H7 (cell line): ENCODE data around the gene SCN9A. TPM values are rescaled to one million over a fixed set of nuclear protein-coding genes. Genes with fewer than 3 reads are reported as not detected.
"Not testable (repeated sequence)": the region's sequence is repeated elsewhere in the genome, so short reads cannot be mapped to it uniquely, and the experiment has no call there.

Source experiments
- DNase-seq: peaks from one replicate; pipeline ENCODE4 v3.0.0; 2012
- H3K27me3 ChIP-seq: 2 replicates; pipeline ENCODE4 v1.6.0; 2011; ENCODE audit warnings: mild to moderate bottlenecking, low read length; ENCODE audit not compliant: control insufficient read depth, insufficient read depth
- H3K36me3 ChIP-seq: replicated peaks from 2 replicates; pipeline ENCODE4 v1.5.1; 2011; ENCODE audit warnings: low read length; ENCODE audit not compliant: control insufficient read depth, insufficient read depth
- H3K4me3 ChIP-seq: 2 replicates; pipeline ENCODE4 v1.5.1; 2011; ENCODE audit warnings: low read depth, mild to moderate bottlenecking, control low read depth, low read length, moderate library complexity; ENCODE audit not compliant: insufficient read depth
- total RNA-seq: library from RNA; depleted of rRNA; stranded (reverse); fragments of >200 nt; shearing (Covaris generic); gene quantifications from 2 replicates; pipeline ENCODE4 v1.2.3, GENCODE V29; 2014

Gene SCN9A
- total RNA-seq, 1 experiment from 2014 or later, result 0.90 TPM

DNA sequence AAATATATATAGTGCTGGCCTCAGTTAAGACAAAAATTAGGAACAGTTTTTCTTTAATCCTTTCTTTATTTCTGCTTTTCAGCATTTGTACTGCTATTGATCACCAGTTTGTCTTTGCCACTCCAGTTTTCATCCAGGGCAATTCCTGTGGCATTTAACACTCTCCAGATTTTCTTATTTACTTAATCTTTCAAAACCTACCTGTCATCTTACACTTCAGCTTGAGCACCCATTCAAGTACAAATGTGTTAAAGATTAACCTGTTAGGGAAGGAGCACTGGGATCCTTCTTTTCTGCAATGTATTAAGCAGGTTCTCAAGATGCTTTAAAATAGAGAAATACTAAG, 146.1 kb downstream of the SCN9A start:
- no peak overlapping the region for H3K4me3 ChIP-seq
- H3K27me3 ChIP-seq, result no peaks in the 10 kb centered on the region
- DNase-seq, result no peak
- no peaks in the 10 kb centered on the region for H3K36me3 ChIP-seq

DNA sequence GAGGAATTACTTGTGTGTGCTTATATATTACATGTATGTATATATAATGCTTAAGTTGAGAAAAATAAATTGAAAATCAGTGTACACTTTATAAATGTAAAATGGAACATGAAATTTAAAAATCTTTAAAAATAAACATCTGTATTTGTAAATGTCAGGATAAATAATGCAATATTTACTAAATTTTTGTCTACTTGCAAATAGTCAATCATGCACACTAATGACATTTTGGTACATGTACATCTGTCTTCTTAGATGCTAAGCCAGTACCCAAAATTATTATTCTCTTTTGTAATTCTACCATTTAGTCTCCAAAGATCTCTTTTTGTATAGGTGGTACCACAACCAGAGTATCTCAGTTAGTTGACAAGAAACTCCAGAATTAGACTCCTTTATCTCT, 151.5 kb downstream of the SCN9A start:
- no peak for DNase-seq
- no peak overlapping the region for H3K4me3 ChIP-seq
- H3K27me3 ChIP-seq, result no peaks in the 10 kb centered on the region
- no peaks in the 10 kb centered on the region for H3K36me3 ChIP-seq

DNA sequence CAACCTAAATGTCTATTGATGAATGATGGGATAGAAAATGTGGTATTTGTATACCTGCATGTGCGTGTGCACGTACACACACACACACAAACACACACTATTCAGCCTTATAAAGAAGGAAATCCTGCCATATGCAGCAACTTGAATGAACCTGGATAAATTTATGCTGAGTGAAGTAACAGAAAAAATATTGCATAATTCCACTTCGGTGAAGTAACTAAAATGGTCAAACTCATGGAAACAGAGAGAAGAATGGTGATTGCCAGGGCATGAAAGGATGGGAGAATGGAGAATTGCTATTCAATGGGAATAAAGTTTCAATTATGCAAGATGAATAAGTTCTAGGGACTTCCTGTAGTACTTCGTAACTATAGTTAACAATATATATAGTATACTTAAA, 152.4 kb downstream of the SCN9A start:
- Histone ChIP-seq H3K27me3 (no peaks in the 10 kb centered on the region), H3K4me3 (no peak overlapping the region), H3K36me3 (no peaks in the 10 kb centered on the region)
- no peak for DNase-seq

DNA sequence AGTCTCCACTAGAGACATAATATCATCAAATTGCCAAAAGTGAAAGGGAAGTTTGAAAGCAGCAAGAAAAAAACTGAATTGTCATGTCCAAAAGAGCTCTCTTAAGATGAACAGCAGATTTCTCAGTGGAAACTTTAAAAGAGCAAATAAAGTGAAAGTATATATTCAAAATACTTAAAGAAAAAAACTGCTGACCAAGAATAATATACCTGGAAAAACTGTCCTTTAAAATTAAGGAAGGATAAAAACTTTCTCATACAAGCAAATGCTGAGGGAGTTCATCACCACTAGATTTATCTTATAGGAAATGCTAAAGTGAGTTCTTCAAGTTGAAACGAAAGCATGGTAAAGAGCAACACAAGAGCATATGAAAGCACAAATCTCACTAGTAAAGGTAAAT, 164.7 kb downstream of the SCN9A start:
- Histone ChIP-seq H3K4me3 (no peak overlapping the region), H3K36me3 (no peaks in the 10 kb centered on the region), H3K27me3 (no peaks in the 10 kb centered on the region)
- DNase-seq, result no peak

DNA sequence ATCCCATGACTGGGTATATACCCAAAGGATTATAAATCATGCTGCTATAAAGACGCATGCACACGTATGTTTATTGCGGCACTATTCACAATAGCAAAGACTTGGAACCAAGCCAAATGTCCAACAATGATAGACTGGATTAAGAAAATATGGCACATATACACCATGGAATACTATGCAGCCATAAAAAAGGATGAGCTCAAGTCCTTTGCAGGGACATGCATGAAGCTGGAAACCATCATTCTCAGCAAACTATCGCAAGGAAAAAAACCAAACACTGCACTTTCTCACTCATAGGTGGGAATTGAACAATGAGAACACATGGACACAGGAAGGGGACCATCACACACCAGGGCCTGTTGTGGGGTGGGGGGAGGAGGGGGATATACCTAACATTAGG, 165.8 kb downstream of the SCN9A start:
- not testable (repeated sequence) for H3K36me3 ChIP-seq, H3K27me3 ChIP-seq, H3K4me3 ChIP-seq, DNase-seq

DNA sequence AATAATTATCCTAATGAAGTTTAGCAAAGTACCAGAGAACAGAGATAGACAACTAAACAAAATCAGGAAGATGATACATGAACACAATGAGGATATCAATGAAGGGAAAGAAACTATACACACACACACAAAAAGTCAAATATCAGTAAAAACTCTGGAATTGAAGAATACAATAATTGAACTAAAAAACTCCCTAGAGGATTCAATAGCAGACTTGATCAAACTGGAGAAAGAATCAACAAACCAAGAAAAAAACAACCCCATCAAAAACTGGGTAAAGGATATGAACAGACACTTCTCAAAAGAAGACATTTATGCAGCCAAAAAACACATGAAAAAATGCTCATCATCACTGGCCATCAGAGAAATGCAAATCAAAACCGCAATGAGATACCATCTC, 166.4 kb downstream of the SCN9A start:
- H3K36me3 ChIP-seq, H3K27me3 ChIP-seq, DNase-seq: not testable (repeated sequence)

DNA sequence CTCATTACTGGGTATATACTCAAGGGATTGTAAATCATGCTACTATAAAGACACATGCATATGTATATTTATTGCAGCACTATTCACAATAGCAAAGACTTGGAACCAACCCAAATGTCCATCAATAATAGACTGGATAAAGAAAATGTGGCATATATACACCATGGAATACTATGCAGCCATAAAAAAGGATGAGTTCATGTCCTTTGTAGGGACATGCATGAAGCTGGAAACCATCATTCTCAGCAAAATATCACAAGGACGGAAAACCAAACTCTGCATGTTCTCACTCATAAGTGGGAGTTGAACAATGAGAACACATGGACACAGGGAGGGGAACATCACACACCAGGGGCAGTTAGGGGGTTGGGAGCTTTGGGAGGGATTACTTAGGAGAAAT, 169.6 kb downstream of the SCN9A start:
- not testable (repeated sequence) for H3K36me3 ChIP-seq, H3K27me3 ChIP-seq, H3K4me3 ChIP-seq, DNase-seq

More for the DNA sequence above, 166.4 kb downstream of the SCN9A start:
- H3K4me3 ChIP-seq, result not testable (repeated sequence)

DNA sequence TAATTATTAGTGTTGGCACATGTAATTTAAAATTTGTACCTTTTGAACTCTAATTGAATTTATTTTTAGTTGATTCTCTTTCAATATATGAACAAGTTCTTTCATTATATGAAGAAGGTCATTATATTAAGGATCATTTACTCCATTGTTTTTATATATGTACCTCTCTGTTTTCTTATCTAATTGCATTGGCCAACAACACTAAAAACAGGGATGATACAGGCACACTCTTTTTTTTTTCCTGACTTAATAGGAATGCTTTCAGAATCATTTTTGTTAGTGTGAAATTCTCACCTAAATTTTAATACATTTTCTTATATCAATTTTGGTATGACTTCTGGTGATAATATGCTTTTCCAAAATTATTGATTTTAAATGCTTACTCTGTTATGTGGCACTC, 173.0 kb downstream of the SCN9A start:
- H3K27me3 ChIP-seq, result no peaks in the 10 kb centered on the region
- H3K36me3 ChIP-seq, result no peaks in the 10 kb centered on the region
- no peak overlapping the region for H3K4me3 ChIP-seq
- no peak for DNase-seq

DNA sequence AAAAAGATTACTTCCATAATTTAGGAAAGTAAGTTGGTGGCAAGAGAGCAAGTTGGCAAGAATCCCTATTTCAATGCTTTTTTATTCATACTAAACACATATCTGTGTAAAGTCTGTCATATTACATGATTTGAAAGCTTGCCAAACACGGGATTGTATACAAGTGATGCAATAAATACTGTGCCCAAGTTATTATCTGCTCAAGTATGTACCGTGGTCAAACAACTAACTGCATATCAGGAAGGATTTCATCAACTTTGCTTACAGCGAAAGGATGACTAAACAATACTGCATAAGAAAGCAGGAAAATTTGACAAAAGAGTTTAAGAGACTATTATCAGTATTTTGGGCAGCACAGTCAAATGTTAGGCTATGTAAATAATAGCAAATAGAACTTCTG, 178.3 kb downstream of the SCN9A start:
- no peak for DNase-seq
- no peaks in the 10 kb centered on the region for H3K36me3 ChIP-seq

DNA sequence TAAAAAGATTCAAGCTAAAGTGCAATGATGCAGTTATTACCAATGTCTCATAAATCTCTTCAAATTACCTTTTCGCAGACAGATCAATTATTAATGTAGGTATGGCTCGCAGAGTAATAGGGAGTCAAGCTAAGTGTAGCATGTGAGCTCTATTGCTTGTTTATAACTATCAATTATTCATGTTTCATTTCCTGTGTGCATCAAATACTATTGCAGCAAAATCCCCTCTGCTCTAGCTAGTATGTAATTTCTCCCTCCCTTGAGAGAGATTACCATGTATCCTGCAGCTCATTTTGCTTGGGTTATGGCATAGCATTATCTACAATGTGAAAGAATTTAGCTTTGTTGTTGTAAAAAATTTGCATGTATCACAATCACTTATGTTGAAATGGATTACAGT, 182.3 kb downstream of the SCN9A start:
- DNase-seq, result no peak
- H3K36me3 ChIP-seq, result no peaks in the 10 kb centered on the region
- no peak overlapping the region for H3K4me3 ChIP-seq
- no peaks in the 10 kb centered on the region for H3K27me3 ChIP-seq

More for the DNA sequence above, 178.3 kb downstream of the SCN9A start:
- Histone ChIP-seq H3K27me3 (no peaks in the 10 kb centered on the region), H3K4me3 (no peak overlapping the region)

DNA sequence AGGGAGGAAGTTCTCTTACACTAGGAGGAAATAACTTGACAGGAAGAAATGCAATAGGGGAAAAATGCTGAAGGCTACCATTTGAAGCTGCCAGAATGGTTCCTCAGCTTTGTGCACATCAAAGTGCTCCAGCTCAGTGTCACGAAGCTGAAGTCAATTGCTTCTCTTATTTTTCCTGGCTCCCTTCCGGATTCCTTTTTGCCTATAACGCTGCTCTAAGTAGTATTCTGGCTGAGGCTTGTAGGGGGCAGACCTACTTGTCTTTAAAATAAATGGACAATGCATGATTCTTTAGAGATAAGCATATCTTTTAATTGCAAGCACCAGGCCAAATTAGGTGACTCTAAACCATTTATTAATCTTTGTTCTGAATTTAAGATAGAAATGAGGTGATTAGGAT, 187.7 kb downstream of the SCN9A start:
- DNase-seq, result no peak
- Histone ChIP-seq H3K36me3 (no peaks in the 10 kb centered on the region), H3K4me3 (no peak overlapping the region), H3K27me3 (no peaks in the 10 kb centered on the region)

DNA sequence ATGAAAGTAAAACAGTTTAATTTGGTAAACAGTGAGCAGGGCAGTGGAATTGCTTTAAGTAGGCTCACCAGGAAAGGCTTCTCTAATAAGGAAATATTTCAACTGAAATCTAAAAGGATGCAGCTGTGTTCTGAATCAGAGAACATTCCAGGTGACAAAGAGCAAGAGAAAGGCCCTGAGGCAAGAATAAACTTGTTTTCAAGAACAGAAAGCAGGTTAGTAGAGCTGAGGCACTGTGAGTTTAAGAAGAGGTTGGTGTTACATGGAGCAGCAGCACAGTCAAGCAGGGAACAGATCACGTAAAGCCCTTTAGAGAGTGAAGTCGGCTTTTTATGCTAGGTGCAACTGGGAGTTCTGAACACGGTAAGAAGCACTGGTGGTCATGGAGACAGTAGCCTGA, 191.0 kb downstream of the SCN9A start:
- Histone ChIP-seq H3K4me3 (no peak overlapping the region), H3K27me3 (no peaks in the 10 kb centered on the region), H3K36me3 (no peaks in the 10 kb centered on the region)
- no peak for DNase-seq

DNA sequence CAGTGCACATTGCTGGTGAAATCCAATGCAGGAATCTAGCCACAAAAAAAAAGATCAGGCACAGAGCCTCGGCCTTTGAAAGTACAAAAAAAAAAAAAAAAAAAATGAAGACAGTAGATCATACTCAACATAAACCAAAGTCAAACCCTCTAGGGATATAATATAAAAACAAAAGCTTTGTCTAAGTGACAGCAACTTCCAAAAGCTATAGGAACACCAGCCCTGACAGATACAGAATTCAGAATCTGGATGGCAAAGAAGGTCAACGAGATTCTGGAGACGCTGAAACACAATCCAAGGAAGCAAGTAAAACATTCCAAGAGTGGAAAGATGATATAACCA, 194.0 kb downstream of the SCN9A start:
- Histone ChIP-seq H3K4me3 (no peak overlapping the region), H3K27me3 (no peaks in the 10 kb centered on the region), H3K36me3 (no peaks in the 10 kb centered on the region)
- DNase-seq, result no peak

DNA sequence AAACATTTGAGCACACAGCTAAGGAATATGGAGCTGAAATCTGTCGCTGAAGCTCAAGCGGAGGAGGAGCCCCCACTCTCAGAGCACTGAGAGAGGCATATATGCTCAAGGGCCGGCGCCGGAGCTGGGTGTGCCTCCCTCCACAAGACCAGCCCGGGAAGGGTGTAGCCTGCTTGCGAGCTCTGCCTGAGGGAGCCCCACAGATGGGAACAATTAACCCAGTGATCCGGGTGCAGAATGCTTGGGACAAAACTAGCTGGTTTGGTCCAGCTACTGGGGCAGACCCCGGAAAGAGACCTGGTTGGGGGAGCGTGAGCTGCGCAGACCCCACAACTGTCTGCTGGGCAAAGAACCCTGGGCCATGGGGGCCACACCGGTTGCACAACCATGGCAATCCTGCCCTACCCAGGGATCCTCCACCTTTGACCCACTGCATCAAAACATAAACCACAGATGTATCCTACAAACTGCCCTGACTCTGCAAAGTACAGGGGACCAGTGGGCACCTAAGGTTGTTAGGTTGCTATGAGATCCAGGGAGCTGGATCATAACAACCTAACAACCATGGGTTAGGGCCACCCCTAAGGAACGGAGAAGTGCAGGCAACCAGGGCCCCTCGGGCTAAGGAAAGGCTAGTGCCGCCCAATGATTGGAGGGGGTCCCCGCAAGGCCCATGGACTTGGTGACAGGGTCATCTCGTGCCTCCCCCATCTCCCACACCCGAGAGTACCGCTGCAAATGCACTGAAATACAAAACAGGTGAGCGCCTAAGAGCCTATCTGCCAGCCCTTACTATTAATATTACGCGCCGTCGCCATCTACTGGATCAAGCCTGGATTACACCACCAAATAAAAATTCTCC, 194.6 kb downstream of the SCN9A start:
- H3K36me3 ChIP-seq, result no peaks in the 10 kb centered on the region
- peak; percentile 46 for DNase-seq
- no peak overlapping the region for H3K4me3 ChIP-seq
- H3K27me3 ChIP-seq, result no peaks in the 10 kb centered on the region

DNA sequence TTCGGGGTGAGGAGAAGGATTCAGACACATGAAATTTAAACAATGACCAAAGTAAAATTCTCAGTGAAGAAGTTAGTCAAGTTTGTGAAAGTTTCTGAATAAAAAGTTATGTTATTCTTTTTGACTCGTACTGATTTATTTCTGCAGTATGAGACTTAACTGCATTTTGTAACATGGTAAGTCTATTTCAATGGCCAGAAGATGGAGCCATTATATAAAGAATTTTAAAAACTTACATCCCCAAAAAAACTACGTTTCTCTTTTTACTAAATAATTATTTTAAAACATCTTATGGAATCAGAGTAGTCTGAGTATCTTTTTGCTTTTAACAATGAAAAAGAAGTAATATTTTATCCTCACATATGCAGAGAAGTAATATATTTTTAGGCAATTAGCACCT, 196.5 kb downstream of the SCN9A start:
- H3K27me3 ChIP-seq, result no peaks in the 10 kb centered on the region
- DNase-seq, result no peak
- H3K36me3 ChIP-seq, result no peaks in the 10 kb centered on the region
- no peak overlapping the region for H3K4me3 ChIP-seq

DNA sequence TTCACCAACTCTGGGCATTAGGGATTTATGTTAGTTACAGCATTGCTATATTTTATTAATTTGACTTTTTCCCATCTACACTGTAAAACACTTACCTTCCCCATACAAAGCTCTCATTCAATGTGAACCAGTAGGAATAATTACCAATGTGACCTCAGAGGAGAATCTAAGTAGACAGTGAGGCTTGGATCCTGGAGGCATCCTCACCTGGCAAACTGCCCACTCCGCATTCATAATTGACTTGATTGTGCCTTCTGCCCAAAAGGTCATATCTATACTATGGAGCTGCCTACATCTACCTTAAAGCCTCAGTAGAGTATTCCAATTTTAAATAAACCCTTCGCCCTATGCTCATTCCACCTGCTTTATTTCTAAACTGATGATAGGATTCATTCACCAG, 202.5 kb downstream of the SCN9A start:
- Histone ChIP-seq H3K27me3 (no peaks in the 10 kb centered on the region), H3K4me3 (no peak overlapping the region), H3K36me3 (no peaks in the 10 kb centered on the region)
- DNase-seq, result no peak
